ENCODE measurements around the gene LSM8.
"Not testable (repeated sequence)": the region's sequence is repeated elsewhere in the genome, so short reads cannot be mapped to it uniquely, and the experiment has no call there.

LSM8 gene

GRCh38 chr7:118214051-118214832 is 30.3 kb downstream of the LSM8 start:
- peak; percentile 32 for DNase-seq (ENCODE audit: low read depth)

- DNase-seq (ENCODE audit: low read depth): no peak
These were observed 30.8 kb downstream of the LSM8 start for GRCh38 chr7:118214833-118215182.

GRCh38 chr7:118217210-118217619 is 33.3 kb downstream of the LSM8 start:
- no peak for DNase-seq (ENCODE audit: low read depth)

GRCh38 chr7:118218413-118219156 is 34.6 kb downstream of the LSM8 start:
- DNase-seq (ENCODE audit: low read depth): no peak

GRCh38 chr7:118219157-118219512 is 35.2 kb downstream of the LSM8 start:
- DNase-seq (ENCODE audit: low read depth): no peak

- no peak for DNase-seq (ENCODE audit: low read depth)
These were observed 36.6 kb downstream of the LSM8 start for GRCh38 chr7:118220583-118220982.

DNA sequence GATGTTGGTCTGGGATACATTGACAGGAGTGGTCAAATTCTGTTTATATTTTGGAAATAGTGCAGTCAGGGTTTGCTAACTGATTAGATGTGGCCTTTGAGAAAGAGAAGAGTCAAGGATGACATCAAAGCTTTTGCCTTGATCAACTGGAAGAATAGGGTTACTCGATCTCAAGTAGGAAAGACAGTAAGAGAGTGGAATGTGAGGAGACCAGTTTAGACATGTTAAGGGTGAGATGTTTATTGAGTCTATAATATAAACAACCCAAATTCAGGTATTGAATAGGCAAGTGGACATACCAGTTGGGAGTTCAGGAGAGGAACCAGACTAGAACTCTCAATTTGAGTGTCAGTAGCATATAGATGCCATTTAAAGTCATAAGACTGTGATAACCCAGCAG is 38.6 kb downstream of the LSM8 start:
- DNase-seq (ENCODE audit: low read depth): no peak

- no peak for DNase-seq (ENCODE audit: low read depth)
These were observed 40.6 kb downstream of the LSM8 start, which contains the start of gene ANKRD7 for GRCh38 chr7:118224521-118224920. TSS of gene ANKRD7 (plus strand) at chr7:118224704. CDS start at chr7:118224831, 127 bp downstream.

- no peak for DNase-seq (ENCODE audit: low read depth)
These were observed 48.9 kb downstream of the LSM8 start for GRCh38 chr7:118232837-118233236.

GRCh38 chr7:118233799-118234198 is 49.8 kb downstream of the LSM8 start:
- DNase-seq (ENCODE audit: low read depth): no peak

GRCh38 chr7:118239014-118239413 is 55.0 kb downstream of the LSM8 start:
- no peak for DNase-seq (ENCODE audit: low read depth)

DNA sequence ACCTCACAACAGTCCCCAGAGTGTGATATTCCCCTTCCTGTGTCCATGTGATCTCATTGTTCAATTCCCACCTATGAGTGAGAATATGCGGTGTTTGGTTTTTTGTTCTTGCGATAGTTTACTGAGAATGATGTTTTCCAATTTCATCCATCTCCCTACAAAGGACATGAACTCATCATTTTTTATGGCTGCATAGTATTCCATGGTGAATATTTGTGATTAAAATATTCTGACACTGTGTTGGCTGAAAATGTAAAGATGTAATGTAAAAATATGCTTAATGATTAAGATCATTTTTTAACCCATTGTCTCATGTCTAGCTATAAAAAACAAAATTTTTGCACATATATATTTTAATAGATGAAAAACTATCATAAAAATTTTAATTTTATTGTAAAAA is 56.4 kb downstream of the LSM8 start:
- DNase-seq (ENCODE audit: low read depth): not testable (repeated sequence)
